GM19438 (cell line): Measurements from ENCODE around the gene L1CAM.

Experiments
- ATAC-seq: cut with Tn5 transposase; IDR thresholded peaks from one replicate; pipeline ENCODE4 v1.9.1; 2021; ENCODE audit warnings: low read depth; ENCODE audit not compliant: unreplicated experiment

The L1CAM gene

GRCh38 chrX:153813161-153813560 is 72.8 kb downstream of the L1CAM start:
- ATAC-seq: no peak

- ATAC-seq: no peak
These were observed 73.8 kb downstream of the L1CAM start for GRCh38 chrX:153812220-153812619.
